Ecto neural progenitor cell (in vitro differentiated cells): ENCODE data around the gene GOLPH3L.
A peak's percentile ranks its signal among the peaks of the same experiment; 100 is the strongest.
"Not testable (repeated sequence)": the region's sequence is repeated elsewhere in the genome, so short reads cannot be mapped to it uniquely, and the experiment has no call there.

Experiments used
- DNase-seq: peaks from one replicate; pipeline ENCODE4 v3.0.0-alpha.2; 2018; ENCODE audit warnings: low spot score

GOLPH3L gene

DNA sequence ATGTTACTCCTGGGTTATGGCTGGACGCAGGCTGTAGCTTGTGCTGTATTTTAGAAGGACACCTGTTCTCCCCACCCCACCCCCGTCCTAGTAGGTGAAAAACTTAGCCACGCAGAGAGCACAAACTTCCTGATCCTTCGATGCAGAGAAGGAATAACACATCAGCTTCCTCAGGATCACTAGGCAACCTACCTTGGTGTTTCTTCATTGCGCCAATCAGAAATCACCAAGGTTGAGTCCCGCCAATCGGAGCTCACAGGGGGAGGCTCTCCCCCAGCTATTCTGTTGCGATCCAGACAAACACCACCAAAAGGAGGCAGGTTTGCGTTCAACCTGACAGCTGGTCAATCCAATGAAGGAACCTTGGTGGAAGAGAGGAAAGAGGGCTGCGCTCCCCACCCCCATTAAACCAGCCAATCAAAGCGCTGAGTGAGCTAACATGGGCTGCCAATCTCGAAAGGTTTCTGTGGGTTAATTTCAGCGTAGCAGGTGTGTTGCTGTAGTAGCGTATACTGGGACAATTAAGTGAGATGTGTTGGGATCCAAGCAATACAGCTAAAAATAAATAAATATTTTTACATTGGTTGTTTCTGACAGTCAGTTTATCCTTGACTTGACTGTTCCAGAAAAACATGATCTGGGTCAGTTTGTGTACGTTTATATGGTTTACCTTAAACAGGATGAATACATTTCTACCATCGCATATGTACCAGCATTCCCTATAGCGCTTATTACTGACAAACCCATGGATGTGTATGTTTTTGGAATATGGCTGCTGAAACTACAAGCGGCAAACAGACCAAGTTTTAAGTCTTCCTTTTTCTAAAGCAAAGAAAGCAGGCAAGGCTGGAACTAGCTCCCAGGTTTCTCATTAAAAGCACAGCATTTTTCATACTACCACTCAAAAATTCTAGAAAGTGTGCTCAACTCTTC is at the start of gene GOLPH3L:
GOLPH3L (minus strand) TSS at position 160 of the 933 bp plus-strand sequence. CDS start 2,316 bp downstream, outside the sequence.
- peak; percentile 95 for DNase-seq

DNA sequence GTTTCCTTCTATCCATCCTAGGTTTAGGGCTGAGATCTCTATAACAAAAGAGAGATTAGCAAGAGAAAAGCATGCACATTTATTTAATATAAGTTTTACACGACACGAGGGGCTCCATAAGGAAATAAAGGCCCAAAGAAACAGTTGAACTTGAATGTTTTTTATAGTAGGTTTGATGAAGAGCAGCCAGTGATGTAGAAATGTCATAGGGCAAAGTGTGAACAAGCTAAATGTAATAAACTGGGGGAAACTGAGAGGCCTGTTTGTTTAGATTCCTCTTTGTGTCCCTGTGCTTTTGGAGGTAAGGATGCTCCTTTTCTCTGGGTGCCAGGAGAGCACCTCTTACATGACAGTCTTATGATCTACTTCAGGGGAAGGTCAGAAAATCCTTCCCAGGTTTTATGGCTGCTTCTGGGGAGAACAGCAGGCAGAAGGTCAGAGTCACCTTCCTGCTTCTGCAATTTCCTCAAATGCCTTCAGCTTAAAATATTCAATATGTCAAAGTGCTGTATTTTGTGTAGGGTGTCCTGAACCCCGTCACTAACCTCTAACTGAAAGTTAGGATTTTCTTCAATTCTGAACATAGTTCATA is 33.3 kb upstream of the GOLPH3L start:
- DNase-seq, result no peak

DNA sequence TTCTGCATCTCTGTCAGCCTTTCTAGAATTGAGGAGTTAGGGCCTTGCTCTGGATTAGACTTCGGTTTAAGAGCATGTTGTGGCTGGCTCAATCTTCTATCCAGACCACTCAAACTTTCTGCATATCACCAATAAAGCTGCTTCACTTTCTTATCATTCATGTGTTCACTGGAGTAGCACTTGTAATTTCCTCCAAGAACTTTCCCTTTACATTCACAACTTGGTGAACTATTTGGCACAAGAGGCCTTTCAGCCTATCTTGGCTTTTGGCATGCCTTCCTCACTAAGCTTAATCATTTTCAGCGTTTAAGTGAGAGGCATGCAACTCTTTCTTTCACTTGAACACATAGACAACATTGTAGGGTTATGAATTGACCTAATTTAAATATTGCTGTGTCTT is 27.4 kb upstream of the GOLPH3L start:
- DNase-seq, result no peak

GRCh38 chr1:150720703-150721102 is 23.7 kb upstream of the GOLPH3L start, which contains the start of gene HORMAD1:
Gene HORMAD1 (minus strand): TSS chr1:150720895. CDS start chr1:150719505, 1,390 bp downstream.
- no peak for DNase-seq

GRCh38 chr1:150720098-150720497 is 23.1 kb upstream of the GOLPH3L start:
- DNase-seq, result no peak

- no peak for DNase-seq
Measured at GRCh38 chr1:150718225-150718891, 21.4 kb upstream of the GOLPH3L start.

GRCh38 chr1:150709031-150709430 is 12.1 kb upstream of the GOLPH3L start:
- DNase-seq, result not testable (repeated sequence)

- DNase-seq, result no peak
Measured at GRCh38 chr1:150708595-150708994, 11.6 kb upstream of the GOLPH3L start.

- no peak for DNase-seq
Measured at GRCh38 chr1:150706091-150706490, 9.1 kb upstream of the GOLPH3L start.

GRCh38 chr1:150703427-150703826 is 6.5 kb upstream of the GOLPH3L start:
- no peak for DNase-seq

DNA sequence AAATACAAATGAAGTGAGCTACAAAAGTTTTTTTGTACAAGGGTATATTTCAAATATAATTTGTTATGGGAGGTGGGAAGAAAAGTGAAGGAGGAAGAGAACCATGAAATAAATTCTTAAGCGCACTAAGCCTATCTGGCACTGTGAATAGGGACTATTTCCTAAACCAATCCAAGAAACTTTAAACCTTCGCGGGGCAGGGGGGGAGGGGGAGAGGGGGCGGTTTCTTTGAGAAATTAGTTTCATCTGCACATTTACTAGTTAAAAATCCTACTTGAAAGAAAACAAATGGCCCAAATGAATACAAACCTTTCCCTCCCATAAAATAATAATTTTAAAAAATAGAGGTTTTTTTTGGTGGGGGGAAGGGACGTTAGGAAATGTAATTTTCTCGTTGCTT is 364 bp downstream of the GOLPH3L start:
- no peak for DNase-seq

DNA sequence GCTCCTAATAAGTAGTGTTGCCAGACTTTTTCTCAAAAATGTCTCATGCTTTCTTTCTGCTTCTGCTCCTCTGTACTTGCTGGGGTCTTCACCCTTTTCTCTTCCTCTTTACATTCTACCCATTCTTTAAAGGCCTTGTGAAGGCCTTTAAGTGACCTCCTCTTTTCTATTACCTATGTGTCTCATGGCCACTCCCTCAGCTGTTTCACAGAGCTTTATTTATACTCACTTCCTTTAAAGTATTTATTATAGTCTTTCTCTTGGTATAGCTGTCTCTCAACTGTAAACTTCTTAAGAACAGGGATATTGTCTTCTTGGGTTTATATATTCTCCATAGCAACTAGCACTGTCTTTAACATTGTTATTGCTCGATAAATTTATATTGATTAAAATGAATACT is 792 bp downstream of the GOLPH3L start:
- DNase-seq, result no peak

DNA sequence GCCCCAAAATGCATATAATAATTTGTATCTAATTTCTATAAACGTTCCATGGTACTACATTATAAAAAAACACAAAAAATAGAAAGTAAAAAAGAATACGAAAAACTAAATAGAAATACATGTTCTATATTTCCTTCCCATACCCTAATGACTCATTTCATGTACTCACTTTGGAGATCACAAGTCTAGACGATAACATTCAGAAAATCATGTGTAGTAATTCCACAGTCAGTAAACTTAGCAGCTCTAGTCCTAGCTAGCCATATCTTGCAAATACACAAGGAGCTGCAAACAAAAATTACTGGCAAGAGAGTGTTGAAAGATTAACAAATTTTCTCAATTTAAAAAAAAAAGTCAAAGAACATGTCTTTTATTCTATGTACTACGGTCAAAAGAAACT is 1.4 kb downstream of the GOLPH3L start:
- DNase-seq, result no peak

DNA sequence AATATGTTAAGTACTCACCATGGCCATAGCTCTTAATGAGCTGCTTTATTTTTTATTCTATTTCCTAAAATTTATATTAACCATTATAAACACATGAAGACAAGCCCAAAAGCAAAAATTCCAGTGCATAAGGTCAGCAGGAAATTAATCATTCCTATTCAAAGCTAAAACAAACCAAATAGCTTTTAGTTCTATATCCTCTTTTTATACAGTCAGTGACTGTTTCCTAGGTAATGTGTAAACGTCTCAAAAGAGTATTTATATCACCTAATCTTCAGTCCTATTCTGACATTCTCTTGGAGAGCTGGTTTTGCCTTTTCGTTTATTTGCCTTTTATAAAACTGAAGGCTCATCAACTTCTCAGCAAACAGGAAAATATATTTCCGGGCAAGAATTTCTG is 4.2 kb downstream of the GOLPH3L start:
- DNase-seq, result no peak

- DNase-seq, result no peak
Measured at GRCh38 chr1:150688763-150689162, 8.2 kb downstream of the GOLPH3L start.

- no peak for DNase-seq
Measured at GRCh38 chr1:150686275-150686674, 10.7 kb downstream of the GOLPH3L start.

- DNase-seq, result no peak
Measured at GRCh38 chr1:150683914-150684313, 13.0 kb downstream of the GOLPH3L start.

- no peak for DNase-seq
Measured at GRCh38 chr1:150678988-150679387, 18.0 kb downstream of the GOLPH3L start.

- no peak for DNase-seq
Measured at GRCh38 chr1:150674881-150675280, 22.1 kb downstream of the GOLPH3L start.

DNA sequence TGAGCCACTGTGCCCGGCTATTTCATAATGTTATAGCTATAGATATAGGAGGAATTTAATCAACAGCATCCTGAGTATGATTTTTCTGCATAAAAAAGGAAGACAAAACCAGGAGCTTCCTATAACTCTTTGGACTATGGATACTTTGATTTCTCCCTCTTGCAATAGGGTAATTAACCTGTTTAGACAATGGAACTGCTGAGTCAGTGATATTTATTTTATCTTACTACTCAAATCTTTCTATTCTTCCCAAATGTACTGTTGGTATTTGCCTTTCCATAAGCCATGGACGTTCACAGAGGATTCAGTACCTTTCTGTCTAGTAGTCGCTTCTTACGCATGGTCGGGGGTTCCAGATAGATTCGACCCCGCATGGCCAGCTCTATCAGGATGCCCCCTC is 33.6 kb downstream of the GOLPH3L start:
- no peak for DNase-seq

GRCh38 chr1:150662811-150663210 is 34.1 kb downstream of the GOLPH3L start:
- no peak for DNase-seq

DNA sequence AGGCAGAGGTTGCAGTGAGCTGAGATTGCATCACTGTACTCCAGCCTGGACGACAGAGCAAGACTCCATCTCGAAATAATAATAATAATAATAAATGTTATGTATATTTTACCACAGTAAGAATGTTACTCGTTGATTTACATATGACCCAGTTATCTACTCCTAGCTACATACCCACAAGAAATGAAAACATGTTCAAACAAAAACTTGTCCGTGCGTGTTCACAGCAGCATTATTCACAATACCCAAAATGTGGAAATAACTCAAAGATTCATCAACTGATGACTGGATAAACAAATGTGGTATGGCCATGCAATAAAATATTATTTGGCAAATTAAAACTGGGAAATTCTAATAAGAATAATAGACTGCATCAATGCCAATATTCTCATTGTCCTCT is 35.8 kb downstream of the GOLPH3L start:
- DNase-seq, result no peak

DNA sequence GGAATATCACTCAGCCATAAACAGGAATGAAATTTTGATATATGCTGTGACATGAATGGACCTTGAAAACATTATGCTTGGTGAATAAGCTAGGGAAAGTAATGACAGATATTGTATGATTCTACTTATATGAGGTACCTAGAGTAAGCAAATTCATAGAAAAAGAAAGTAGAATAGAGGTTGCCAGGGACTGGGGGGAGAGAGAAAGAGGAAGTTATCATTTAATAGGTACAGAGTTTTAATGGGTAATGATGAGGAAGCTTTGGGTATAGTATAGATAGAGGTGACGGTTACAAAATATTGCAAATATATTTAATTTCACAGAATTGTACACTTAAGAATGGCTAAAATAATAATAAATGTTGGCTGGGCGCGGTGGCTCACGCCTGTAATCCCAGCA is 36.4 kb downstream of the GOLPH3L start:
- DNase-seq, result no peak
